Lung (tissue), 12 donors: Measurements from ENCODE around the gene ADH5. TPM values are rescaled to one million over a fixed set of nuclear protein-coding genes. Genes with fewer than 3 reads are reported as not detected.

Experiments
- ATAC-seq: fragments of 200-7000 bp; cut with Tn5 transposase; one replicate; pipeline ENCODE4 v1.9.1; 2020; ENCODE audit warnings: moderate number of reproducible peaks; ENCODE audit not compliant: insufficient read depth, low FRiP score
- DNase-seq, 3 donors: peaks; one replicate each; pipeline ENCODE4 v3.0.0-alpha.2; 2013 to 2017
- H3K27ac ChIP-seq, 2 donors: one replicate each; pipeline ENCODE4 v1.5.1; 2013; ENCODE audit warnings: mild to moderate bottlenecking in 2 of 2, moderate library complexity in 2 of 2, control low read depth in 1 of 2, inconsistent platforms in 1 of 2, low read depth in 1 of 2, low read length in 1 of 2
- H3K27me3 ChIP-seq, 3 donors: one replicate each; pipeline ENCODE4 v1.5.1; 2013; ENCODE audit warnings: low read length in 2 of 3; ENCODE audit not compliant: control insufficient read depth in 3 of 3, insufficient read depth in 3 of 3
- H3K36me3 ChIP-seq, 4 donors: one replicate each; pipeline ENCODE4 v1.5.1; 2013; ENCODE audit warnings: low read length in 4 of 4, mild to moderate bottlenecking in 1 of 4, moderate library complexity in 1 of 4; ENCODE audit not compliant: control insufficient read depth in 4 of 4, insufficient read depth in 4 of 4
- H3K4me1 ChIP-seq, 5 donors: one replicate each; pipeline ENCODE4 v1.5.1; 2013; ENCODE audit warnings: low read length in 5 of 5, mild to moderate bottlenecking in 2 of 5, moderate library complexity in 1 of 5; ENCODE audit not compliant: control insufficient read depth in 5 of 5, insufficient read depth in 5 of 5
- H3K4me3 ChIP-seq: one replicate; pipeline ENCODE4 v1.5.1; 2013; ENCODE audit warnings: mild to moderate bottlenecking, control low read depth, moderate library complexity
- H3K9ac ChIP-seq, 2 donors: one replicate each; pipeline ENCODE4 v1.5.1; 2013; ENCODE audit warnings: low read length in 2 of 2, control low read depth in 1 of 2; ENCODE audit not compliant: insufficient read depth in 1 of 2
- H3K9me3 ChIP-seq, 4 donors: one replicate each; pipeline ENCODE4 v1.5.1; 2013; ENCODE audit warnings: low read length in 3 of 4, mild to moderate bottlenecking in 1 of 4, moderate library complexity in 1 of 4; ENCODE audit not compliant: control insufficient read depth in 4 of 4, insufficient read depth in 3 of 4
- WGBS, 2 donors: extraction: QIAGEN DNeasy Blood & Tissue Kit; methylation state at CpG; one replicate each; pipeline ENCODE4 v1.1.7; 2013; 5-methylcytosine and 5-hydroxymethylcytosine counted together
- polyA plus RNA-seq, 2 donors: library from polyadenylated mRNA; stranded (reverse); fragments of 200-250 nt; gene quantifications; one replicate each; pipeline ENCODE4 v1.2.1, GENCODE V29; 2013
- total RNA-seq, 2 donors: library from RNA; depleted of rRNA in 1 of 2; stranded (reverse); fragments of >200 nt in 1 of 2; gene quantifications; one replicate each; pipeline ENCODE4 v1.2.1, GENCODE V29; 2014 to 2021
- TF ChIP-seq, protein P1 (sequence below): IDR thresholded peaks from 2 replicates; pipeline ENCODE4 v1.5.1; 2012; ENCODE audit warnings: mild to moderate bottlenecking; ENCODE audit errors: control extremely low read depth, extremely low read depth
- donor health status: control.
- donor health status: control.
- donor health status: Bipolar disorder and iron deficiency.
- donor health status: healthy.
- donor health status: DM: yes; HTN: yes; CAD: no.

ADH5 gene
- total and polyA plus RNA-seq, 4 donors, result 83.7 to 143 (median 127) TPM

DNA sequence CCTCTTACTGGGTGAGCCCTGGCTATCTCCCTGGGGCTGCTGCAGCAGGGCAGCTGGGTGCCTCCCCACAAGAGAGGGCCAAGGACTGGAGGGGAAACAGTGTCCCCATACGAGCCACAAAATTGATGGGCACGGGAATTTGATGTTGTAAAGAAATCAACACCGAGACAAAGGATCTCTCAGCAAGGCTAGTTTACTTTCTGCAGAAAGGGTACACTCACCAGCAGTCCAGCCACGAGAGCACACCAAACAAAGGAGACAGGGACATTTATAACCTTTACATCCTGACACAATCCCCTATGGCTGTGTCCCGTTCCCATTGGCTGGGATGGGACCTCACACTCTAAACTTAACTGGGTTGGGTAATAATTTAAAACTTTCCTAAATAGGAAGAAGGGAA is 67.2 kb downstream of the ADH5 start:
- Histone ChIP-seq H3K9ac (no peak overlapping the region), H3K4me1 (peaks cover 0 to 17% (median 5%) of the 10 kb centered on the region in 5 donors), H3K27ac (no peak overlapping the region), H3K36me3 (peaks cover 0 to 5% (median 3%) of the 10 kb centered on the region in 4 donors), H3K9me3 (peaks cover 0 to 8% (median 2%) of the 10 kb centered on the region in 4 donors), H3K4me3 (no peak overlapping the region), H3K27me3 (no peaks in the 10 kb centered on the region)
- ATAC-seq, result no peak
- TF ChIP-seq, protein P1, sequence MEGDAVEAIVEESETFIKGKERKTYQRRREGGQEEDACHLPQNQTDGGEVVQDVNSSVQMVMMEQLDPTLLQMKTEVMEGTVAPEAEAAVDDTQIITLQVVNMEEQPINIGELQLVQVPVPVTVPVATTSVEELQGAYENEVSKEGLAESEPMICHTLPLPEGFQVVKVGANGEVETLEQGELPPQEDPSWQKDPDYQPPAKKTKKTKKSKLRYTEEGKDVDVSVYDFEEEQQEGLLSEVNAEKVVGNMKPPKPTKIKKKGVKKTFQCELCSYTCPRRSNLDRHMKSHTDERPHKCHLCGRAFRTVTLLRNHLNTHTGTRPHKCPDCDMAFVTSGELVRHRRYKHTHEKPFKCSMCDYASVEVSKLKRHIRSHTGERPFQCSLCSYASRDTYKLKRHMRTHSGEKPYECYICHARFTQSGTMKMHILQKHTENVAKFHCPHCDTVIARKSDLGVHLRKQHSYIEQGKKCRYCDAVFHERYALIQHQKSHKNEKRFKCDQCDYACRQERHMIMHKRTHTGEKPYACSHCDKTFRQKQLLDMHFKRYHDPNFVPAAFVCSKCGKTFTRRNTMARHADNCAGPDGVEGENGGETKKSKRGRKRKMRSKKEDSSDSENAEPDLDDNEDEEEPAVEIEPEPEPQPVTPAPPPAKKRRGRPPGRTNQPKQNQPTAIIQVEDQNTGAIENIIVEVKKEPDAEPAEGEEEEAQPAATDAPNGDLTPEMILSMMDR, result no peak
- 95 to 98% methylated on average over 5 of the region's 5 CpGs for whole genome bisulfite sequencing, 2 donors
- DNase-seq, result no peak

Other genes starting within 250 kb of the ADH5 start
- 100 to 1,000 TPM in 1 of 2 donors, 10 to 100 TPM in 1; 59.6 to 121 TPM for gene EIF4E, start 159.7 kb downstream of the ADH5 start, total RNA-seq
- 10 to 100 TPM; 10.4 to 56.0 TPM for gene EIF4E, start 159.7 kb downstream of the ADH5 start, polyA plus RNA-seq
- 10 to 100 TPM; 35.7 to 38.4 TPM for gene METAP1, start 93.1 kb downstream of the ADH5 start, total RNA-seq
- 10 to 100 TPM; 19.1 to 19.5 TPM for gene METAP1, start 93.1 kb downstream of the ADH5 start, polyA plus RNA-seq
- under 1 TPM; 0.18 to 0.68 TPM for gene ADH4, start 55.5 kb upstream of the ADH5 start, total RNA-seq
- under 1 TPM; 0.12 to 0.16 TPM for gene ADH4, start 55.5 kb upstream of the ADH5 start, polyA plus RNA-seq
- 1 to 10 TPM in 1 of 2 donors, under 1 TPM in 1; 0.43 to 2.2 TPM for gene ADH6, start 130.5 kb upstream of the ADH5 start, total RNA-seq
- gene ADH6, start 130.5 kb upstream of the ADH5 start, polyA plus RNA-seq, result under 1 TPM; 0.16 to 0.33 TPM
- 1 to 10 TPM in 1 of 2 donors, under 1 TPM in 1; 0.23 to 1.4 TPM for gene ADH1A, start 202.2 kb upstream of the ADH5 start, total RNA-seq
- gene ADH1A, start 202.2 kb upstream of the ADH5 start, polyA plus RNA-seq, result under 1 TPM in 1 of 2 donors, not detected in 1; 0.06 TPM
- 1,000 to 10,000 TPM in 1 of 2 donors, 100 to 1,000 TPM in 1; 364 to 1,115 TPM for gene ADH1B, start 232.6 kb upstream of the ADH5 start, total RNA-seq
- gene ADH1B, start 232.6 kb upstream of the ADH5 start, polyA plus RNA-seq, result 100 to 1,000 TPM; 106 to 186 TPM